Trophoblast cell (in vitro differentiated cells and primary cell): ENCODE measurements around the gene MDFI.

Experiments used
- DNase-seq, 2 donors: peaks; one replicate each; pipeline ENCODE4 v3.0.0-alpha.2; 2016
- H2AFZ ChIP-seq: 2 replicates; pipeline ENCODE4 v1.6.1; 2013; ENCODE audit warnings: low read length, moderate library complexity, mild to moderate bottlenecking; ENCODE audit not compliant: insufficient read depth, poor library complexity
- H2AK5ac ChIP-seq: 2 replicates; pipeline ENCODE4 v1.6.1; 2013; ENCODE audit warnings: mild to moderate bottlenecking, low read length
- H2BK120ac ChIP-seq: 2 replicates; pipeline ENCODE4 v1.6.1; 2013; ENCODE audit warnings: low read length, mild to moderate bottlenecking, moderate library complexity; ENCODE audit not compliant: insufficient read depth, poor library complexity
- H2BK12ac ChIP-seq: 2 replicates; pipeline ENCODE4 v1.6.1; 2013; ENCODE audit warnings: mild to moderate bottlenecking, low read length, moderate library complexity
- H2BK5ac ChIP-seq: 2 replicates; pipeline ENCODE4 v1.6.1; 2013; ENCODE audit warnings: low read length, low read depth, moderate library complexity, mild to moderate bottlenecking; ENCODE audit not compliant: poor library complexity
- H3K14ac ChIP-seq: 2 replicates; pipeline ENCODE4 v1.6.1; 2013; ENCODE audit warnings: mild to moderate bottlenecking, low read length
- H3K18ac ChIP-seq: 2 replicates; pipeline ENCODE4 v1.6.1; 2013; ENCODE audit warnings: mild to moderate bottlenecking, low read length
- H3K23ac ChIP-seq: 2 replicates; pipeline ENCODE4 v1.6.1; 2013; ENCODE audit warnings: low read length
- H3K27ac ChIP-seq: 2 replicates; pipeline ENCODE4 v1.5.1; 2013; ENCODE audit warnings: low read depth, mild to moderate bottlenecking, inconsistent platforms, low read length, moderate library complexity
- H3K27me3 ChIP-seq: 2 replicates; pipeline ENCODE4 v1.6.1; 2013; ENCODE audit warnings: inconsistent platforms, mild to moderate bottlenecking, low read length, moderate library complexity; ENCODE audit not compliant: insufficient read depth
- H3K36me3 ChIP-seq, 2 experiments: 1 replicate in 1 of 2; 2 replicates in 1 of 2; pipeline ENCODE4 v1.6.1; 2013; ENCODE audit warnings: low read length in 2 of 2, mild to moderate bottlenecking in 2 of 2, moderate library complexity in 1 of 2; ENCODE audit not compliant: insufficient read depth in 2 of 2, control insufficient read depth in 1 of 2
- H3K4ac ChIP-seq: 2 replicates; pipeline ENCODE4 v1.6.1; 2013; ENCODE audit warnings: low read depth, mild to moderate bottlenecking, low read length, moderate library complexity
- H3K4me1 ChIP-seq, 2 experiments: 1 replicate in 1 of 2; 2 replicates in 1 of 2; pipeline ENCODE4 v1.6.1; 2013; ENCODE audit warnings: low read length in 2 of 2, mild to moderate bottlenecking in 2 of 2, moderate library complexity in 1 of 2; ENCODE audit not compliant: insufficient read depth in 2 of 2, control insufficient read depth in 1 of 2
- H3K4me2 ChIP-seq: 2 replicates; pipeline ENCODE4 v1.6.1; 2013; ENCODE audit warnings: inconsistent platforms, mild to moderate bottlenecking, low read length, moderate library complexity
- H3K4me3 ChIP-seq: 2 replicates; pipeline ENCODE4 v1.5.1; 2013; ENCODE audit warnings: mild to moderate bottlenecking, low read depth, low read length, inconsistent platforms
- H3K79me1 ChIP-seq: one replicate; pipeline ENCODE4 v1.6.1; 2013; ENCODE audit warnings: low read length
- H3K79me2 ChIP-seq: 2 replicates; pipeline ENCODE4 v1.6.1; 2013; ENCODE audit warnings: low read length, mild to moderate bottlenecking; ENCODE audit not compliant: control insufficient read depth, insufficient read depth, poor library complexity
- H3K9ac ChIP-seq: 2 replicates; pipeline ENCODE4 v1.6.1; 2013; ENCODE audit warnings: mild to moderate bottlenecking, low read length
- H3K9me3 ChIP-seq: 2 replicates; pipeline ENCODE4 v1.6.1; 2013; ENCODE audit warnings: low read depth, mild to moderate bottlenecking, control low read depth, inconsistent platforms, low read length; ENCODE audit not compliant: insufficient read depth
- H4K12ac ChIP-seq: 2 replicates; pipeline ENCODE4 v1.6.1; 2013; ENCODE audit warnings: low read depth, mild to moderate bottlenecking, low read length, moderate library complexity
- H4K8ac ChIP-seq: 2 replicates; pipeline ENCODE4 v1.6.1; 2013; ENCODE audit warnings: low read depth, mild to moderate bottlenecking, low read length, moderate library complexity
- H4K91ac ChIP-seq: one replicate; pipeline ENCODE4 v1.6.1; 2013; ENCODE audit warnings: low read depth, mild to moderate bottlenecking, low read length, moderate library complexity
- WGBS: extraction: QIAGEN DNeasy Blood & Tissue Kit; methylation state at CpG from one replicate; pipeline ENCODE4 v1.1.7; 2013; ENCODE audit warnings: missing lambda C conversion rate; ENCODE audit not compliant: insufficient read length, insufficient coverage; ENCODE audit errors: extremely low coverage; 5-methylcytosine and 5-hydroxymethylcytosine counted together

The MDFI gene

DNA sequence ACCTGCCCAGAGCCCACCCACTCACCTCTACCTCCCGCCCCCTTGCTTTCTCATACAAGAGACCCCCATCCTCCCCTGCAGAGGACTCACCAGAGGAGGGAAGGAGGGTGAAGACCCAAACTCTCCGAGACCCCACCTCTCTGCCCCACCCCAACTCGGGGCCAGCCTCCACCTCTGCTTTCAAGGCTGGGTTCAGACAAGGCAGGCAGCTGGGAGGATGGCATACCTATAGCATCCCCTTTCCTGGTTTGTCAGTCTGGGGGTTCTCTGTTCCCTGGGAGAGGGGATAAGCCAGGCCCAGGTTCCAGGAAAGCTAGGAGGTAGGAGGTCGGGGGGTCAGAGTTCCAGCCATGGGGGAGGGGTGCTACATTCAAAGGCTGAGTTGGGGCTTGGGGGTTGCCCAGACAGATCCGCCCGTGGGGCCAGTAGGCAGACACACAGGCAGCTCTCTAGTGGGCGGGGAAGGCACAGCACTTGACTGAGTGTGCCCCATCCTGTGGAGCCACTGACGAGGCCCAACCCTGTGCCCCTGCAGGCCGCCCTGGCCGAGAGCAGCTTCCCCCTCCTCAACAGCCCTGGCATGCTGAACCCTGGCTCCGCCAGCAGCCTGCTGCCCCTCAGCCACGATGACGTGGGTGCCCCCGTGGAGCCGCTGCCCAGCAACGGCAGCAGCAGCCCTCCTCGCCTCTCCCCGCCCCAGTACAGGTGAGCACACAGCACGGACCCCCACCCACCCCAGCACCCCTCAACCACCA, 40.8 kb upstream of the MDFI start:
- Histone ChIP-seq H4K91ac (no peak overlapping the region), H3K36me3 (peaks cover 2 to 17% of the 10 kb centered on the region in 2 experiments), H4K12ac (no peak overlapping the region), H3K9me3 (peaks cover 4% of the 10 kb centered on the region), H2BK120ac (no peak overlapping the region), H3K4me1 (no peaks in the 10 kb centered on the region), H3K4me2 (no peak overlapping the region), H3K4ac (no peak overlapping the region), H2AFZ (no peak overlapping the region), H3K79me2 (no peaks in the 10 kb centered on the region), H3K27ac (no peak overlapping the region), H3K23ac (no peak overlapping the region), H3K9ac (no peak overlapping the region), H2BK5ac (no peak overlapping the region), H3K14ac (no peak overlapping the region), H3K79me1 (no peaks in the 10 kb centered on the region), H4K8ac (no peak overlapping the region), H2AK5ac (no peak overlapping the region), H2BK12ac (no peak overlapping the region), H3K18ac (no peak overlapping the region), H3K4me3 (no peak overlapping the region), H3K27me3 (no peaks in the 10 kb centered on the region)
- DNase-seq, result no peak
- WGBS, result no CpG with 5 or more reads among the region's 19 CpGs

DNA sequence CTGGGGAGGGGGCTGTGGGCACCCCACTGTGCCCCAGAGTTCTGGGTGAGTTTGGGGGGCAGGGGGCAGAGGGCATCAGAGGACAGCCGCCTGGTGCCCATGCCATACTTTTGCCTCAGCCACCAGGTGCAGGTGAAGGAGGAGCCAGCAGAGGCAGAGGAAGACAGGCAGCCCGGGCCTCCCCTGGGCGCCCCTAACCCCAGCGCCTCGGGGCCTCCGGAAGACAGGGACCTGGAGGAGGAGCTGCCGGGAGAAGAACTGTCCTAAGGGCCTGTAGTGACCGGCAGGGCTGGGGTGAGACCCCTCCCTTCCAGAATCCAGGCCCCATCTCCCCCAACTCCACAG, 39.6 kb upstream of the MDFI start:
- H3K27ac ChIP-seq, result no peak overlapping the region
- no peak overlapping the region for H3K4me2 ChIP-seq
- no peak overlapping the region for H2BK12ac ChIP-seq
- no peak overlapping the region for H2BK120ac ChIP-seq
- no peak overlapping the region for H4K8ac ChIP-seq
- no peaks in the 10 kb centered on the region for H3K4me1 ChIP-seq
- H3K79me2 ChIP-seq, result no peaks in the 10 kb centered on the region
- DNase-seq, result no peak
- no peak overlapping the region for H3K14ac ChIP-seq
- no peaks in the 10 kb centered on the region for H3K79me1 ChIP-seq
- no peak overlapping the region for H3K9ac ChIP-seq
- H3K23ac ChIP-seq, result no peak overlapping the region
- no peak overlapping the region for H2AK5ac ChIP-seq
- no peak overlapping the region for H3K18ac ChIP-seq
- WGBS, result no CpG with 5 or more reads among the region's 8 CpGs
- no peak overlapping the region for H4K91ac ChIP-seq
- peaks cover 2 to 15% of the 10 kb centered on the region in 2 experiments for H3K36me3 ChIP-seq
- H2BK5ac ChIP-seq, result no peak overlapping the region
- no peak overlapping the region for H2AFZ ChIP-seq
- no peak overlapping the region for H4K12ac ChIP-seq
- H3K4ac ChIP-seq, result no peak overlapping the region
- H3K9me3 ChIP-seq, result peaks cover 2% of the 10 kb centered on the region
- no peak overlapping the region for H3K4me3 ChIP-seq
- H3K27me3 ChIP-seq, result no peaks in the 10 kb centered on the region

- Histone ChIP-seq H3K18ac (no peak overlapping the region), H4K12ac (no peak overlapping the region), H3K14ac (no peak overlapping the region), H2BK120ac (no peak overlapping the region), H3K9ac (no peak overlapping the region), H3K79me1 (no peaks in the 10 kb centered on the region), H3K27me3 (no peaks in the 10 kb centered on the region), H3K4me1 (no peaks in the 10 kb centered on the region), H3K79me2 (no peaks in the 10 kb centered on the region), H2AFZ (no peak overlapping the region), H2AK5ac (no peak overlapping the region), H3K4me3 (no peak overlapping the region), H3K4ac (no peak overlapping the region), H4K91ac (no peak overlapping the region), H3K27ac (no peak overlapping the region), H3K23ac (no peak overlapping the region), H2BK5ac (no peak overlapping the region), H3K9me3 (peaks cover 2% of the 10 kb centered on the region), H2BK12ac (no peak overlapping the region), H4K8ac (no peak overlapping the region), H3K36me3 (peaks cover 2 to 15% of the 10 kb centered on the region in 2 experiments), H3K4me2 (no peak overlapping the region)
- WGBS, result no CpG with 5 or more reads among the region's 21 CpGs
- DNase-seq, result no peak
These were observed 39.0 kb upstream of the MDFI start for GRCh38 chr6:41599015-41599851.

DNA sequence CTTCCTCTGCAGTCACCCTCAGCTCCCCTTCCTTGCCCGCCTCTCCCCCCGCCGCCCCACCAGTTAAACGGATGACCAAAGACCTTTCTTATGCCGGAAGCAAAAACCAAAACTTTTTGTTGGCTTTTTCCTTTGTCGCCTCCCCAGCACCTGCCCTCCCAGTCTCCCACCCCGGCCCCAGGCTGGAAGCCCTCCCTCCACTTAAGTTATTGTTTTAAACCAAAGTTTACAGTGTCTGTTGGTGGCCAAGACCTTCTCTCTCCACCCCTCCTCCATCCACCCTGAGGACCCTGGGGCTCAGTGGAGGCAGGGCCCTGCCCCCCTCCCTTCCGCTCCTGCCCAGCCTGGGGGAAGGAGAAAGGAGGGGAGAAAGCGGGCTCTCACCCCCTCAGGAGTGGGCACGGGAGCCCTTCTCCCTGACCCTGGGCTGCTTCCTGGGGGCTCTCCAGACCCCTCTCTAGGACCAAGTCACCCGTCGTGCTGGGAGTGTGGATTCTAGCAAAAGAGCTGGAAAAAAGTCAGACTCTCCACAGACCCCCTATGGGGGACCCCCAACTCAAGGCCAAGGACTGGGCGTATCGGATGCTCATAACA, 38.3 kb upstream of the MDFI start:
- Histone ChIP-seq H4K12ac (no peak overlapping the region), H3K4me2 (no peak overlapping the region), H3K18ac (no peak overlapping the region), H3K14ac (no peak overlapping the region), H4K8ac (no peak overlapping the region), H3K4ac (no peak overlapping the region), H3K36me3 (peaks cover 0 to 12% of the 10 kb centered on the region in 2 experiments), H3K4me3 (no peak overlapping the region), H3K9ac (no peak overlapping the region), H3K4me1 (no peaks in the 10 kb centered on the region), H3K79me2 (no peaks in the 10 kb centered on the region), H2AFZ (no peak overlapping the region), H3K9me3 (no peaks in the 10 kb centered on the region), H3K23ac (no peak overlapping the region), H3K27me3 (no peaks in the 10 kb centered on the region), H4K91ac (no peak overlapping the region), H3K79me1 (no peaks in the 10 kb centered on the region), H2BK12ac (no peak overlapping the region), H2BK5ac (no peak overlapping the region), H3K27ac (no peak overlapping the region), H2BK120ac (no peak overlapping the region), H2AK5ac (no peak overlapping the region)
- no peak for DNase-seq
- WGBS, result no CpG with 5 or more reads among the region's 14 CpGs
